Measurements from ENCODE around the gene CST9.
A peak's percentile ranks its signal among the peaks of the same experiment; 100 is the strongest.

GRCh38 chr20:23637282-23638221 lies 31.8 kb upstream of the CST9 start, which contains the start of gene CST3:
- TF ChIP-seq HNF4G (IDR thresholded peaks at IDR 0.05; ENCODE audit: borderline replicate concordance, low read depth, low read length) (peak; percentile 5; the same call in 1 of the 2 replicates), HNF4G (CRISPR knock-in tag; IDR thresholded peaks at IDR 0.05; ENCODE audit: borderline replicate concordance, low read depth) (peak; percentile 78), ZNF556 (CRISPR knock-in tag; IDR thresholded peaks at IDR 0.05; ENCODE audit: borderline replicate concordance) (peak; percentile 83), POLR2AphosphoS2 (IDR thresholded peaks at IDR 0.05; ENCODE audit: low read depth, low read length) (no peak), ZNF383 (CRISPR knock-in tag; IDR thresholded peaks at IDR 0.05; ENCODE audit: borderline replicate concordance) (peak; percentile 76; the same call in 1 of the 2 replicates), POLR2AphosphoS5 (IDR thresholded peaks at IDR 0.05; ENCODE audit: low read depth, low read length) (peak; percentile 98)
- TF ChIP-seq, protein P1, sequence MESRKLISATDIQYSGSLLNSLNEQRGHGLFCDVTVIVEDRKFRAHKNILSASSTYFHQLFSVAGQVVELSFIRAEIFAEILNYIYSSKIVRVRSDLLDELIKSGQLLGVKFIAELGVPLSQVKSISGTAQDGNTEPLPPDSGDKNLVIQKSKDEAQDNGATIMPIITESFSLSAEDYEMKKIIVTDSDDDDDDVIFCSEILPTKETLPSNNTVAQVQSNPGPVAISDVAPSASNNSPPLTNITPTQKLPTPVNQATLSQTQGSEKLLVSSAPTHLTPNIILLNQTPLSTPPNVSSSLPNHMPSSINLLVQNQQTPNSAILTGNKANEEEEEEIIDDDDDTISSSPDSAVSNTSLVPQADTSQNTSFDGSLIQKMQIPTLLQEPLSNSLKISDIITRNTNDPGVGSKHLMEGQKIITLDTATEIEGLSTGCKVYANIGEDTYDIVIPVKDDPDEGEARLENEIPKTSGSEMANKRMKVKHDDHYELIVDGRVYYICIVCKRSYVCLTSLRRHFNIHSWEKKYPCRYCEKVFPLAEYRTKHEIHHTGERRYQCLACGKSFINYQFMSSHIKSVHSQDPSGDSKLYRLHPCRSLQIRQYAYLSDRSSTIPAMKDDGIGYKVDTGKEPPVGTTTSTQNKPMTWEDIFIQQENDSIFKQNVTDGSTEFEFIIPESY (CRISPR knock-in tag; IDR thresholded peaks at IDR 0.05): no peak; the same call in 1 of the 2 replicates

Data from HepG2 (cell line).